ENCODE results near the gene CDH24. TPM values are rescaled to one million over a fixed set of nuclear protein-coding genes. Genes with fewer than 3 reads are reported as not detected.
A peak's percentile ranks its signal among the peaks of the same experiment; 100 is the strongest.

The CDH24 gene
- polyA plus RNA-seq, 3 donors, result 0.13 to 0.14 TPM; not detected in 1

DNA sequence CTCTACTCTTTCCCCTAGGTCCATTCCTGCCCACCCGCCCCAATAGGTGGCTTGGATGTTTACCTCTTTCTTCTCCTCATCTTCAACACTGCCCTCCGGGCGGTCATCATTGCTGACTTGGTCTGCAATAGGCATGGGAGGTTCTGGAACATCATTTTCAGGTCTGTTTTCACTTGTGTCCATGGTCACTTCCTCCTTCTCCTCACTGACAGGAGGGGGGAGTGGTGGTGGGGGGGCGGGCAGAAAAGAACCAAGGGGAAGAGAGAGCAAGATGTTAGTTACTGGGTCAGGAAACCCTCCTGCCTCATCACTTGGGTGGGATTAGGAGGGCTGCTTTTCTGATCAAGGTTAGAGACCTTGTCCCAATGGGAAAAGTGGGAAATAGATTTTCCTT is 12.1 kb upstream of the CDH24 start:
- Histone ChIP-seq H3K36me3 (replicated peaks in 1 of 2; ENCODE audit: control insufficient read depth in 1 of 2, insufficient read depth in 2 of 2, low read length in 2 of 2) (peaks cover 61 to 77% of the 10 kb centered on the region in 2 donors), H3K27ac (ENCODE audit: low read depth in 1 of 2, low read length in 2 of 2) (peak overlapping the region in 1 of 2 donors; percentile 2), H2AFZ (ENCODE audit: insufficient read depth, low read depth, low read length, poor library complexity, severe bottlenecking) (no peak overlapping the region), H3K9ac (ENCODE audit: insufficient read depth, low read length, poor library complexity, severe bottlenecking) (no peak overlapping the region), H3K4me3 (replicated peaks in 1 of 3; ENCODE audit: low read depth in 2 of 3, low read length in 3 of 3) (no peak overlapping the region), H4K20me1 (ENCODE audit: insufficient read depth, low read length) (peaks cover 71% of the 10 kb centered on the region), H3K4me1 (ENCODE audit: control insufficient read depth in 1 of 2, insufficient read depth in 2 of 2, low read length in 2 of 2) (peaks cover 31 to 39% of the 10 kb centered on the region in 2 donors), H3K79me2 (ENCODE audit: insufficient read depth, low read length) (peaks cover 70% of the 10 kb centered on the region), H3K4me2 (replicated peaks; ENCODE audit: extremely low read depth, low read length, poor library complexity, severe bottlenecking) (no peak overlapping the region), H3K9me3 (replicated peaks in 1 of 2; ENCODE audit: control insufficient read depth in 1 of 2, insufficient read depth in 1 of 2, low read length in 2 of 2) (no peaks in the 10 kb centered on the region), H3K27me3 (ENCODE audit: control insufficient read depth in 2 of 2, insufficient read depth in 2 of 2, low read length in 2 of 2) (no peaks in the 10 kb centered on the region)
- H3K36me3 Mint-ChIP-seq, result peaks cover 73 to 74% of the 10 kb centered on the region in 2 donors
- H3K27ac Mint-ChIP-seq, result peak overlapping the region in 6 of 7 donors; percentile 64 to 90 (median 74)
- no peaks in the 10 kb centered on the region for H3K27me3 Mint-ChIP-seq (ENCODE audit: low read depth in 3 of 3)
- peak in 2 of 3 donors; percentile 26 to 29 for DNase-seq
- no peaks in the 10 kb centered on the region for H3K9me3 Mint-ChIP-seq
- WGBS (ENCODE audit: insufficient coverage), result no CpG with 5 or more reads among the region's 4 CpGs
- intact Hi-C loops (cut with micrococcal nuclease), result loop anchor here in 1 of 2 donors (5.0 kb wide), 2 partner anchors 38 to 118 kb away; no protein-coding TSS in a partner anchor
- H3K4me1 Mint-ChIP-seq, result peaks cover 35% of the 10 kb centered on the region
- TF ChIP-seq, protein P1, sequence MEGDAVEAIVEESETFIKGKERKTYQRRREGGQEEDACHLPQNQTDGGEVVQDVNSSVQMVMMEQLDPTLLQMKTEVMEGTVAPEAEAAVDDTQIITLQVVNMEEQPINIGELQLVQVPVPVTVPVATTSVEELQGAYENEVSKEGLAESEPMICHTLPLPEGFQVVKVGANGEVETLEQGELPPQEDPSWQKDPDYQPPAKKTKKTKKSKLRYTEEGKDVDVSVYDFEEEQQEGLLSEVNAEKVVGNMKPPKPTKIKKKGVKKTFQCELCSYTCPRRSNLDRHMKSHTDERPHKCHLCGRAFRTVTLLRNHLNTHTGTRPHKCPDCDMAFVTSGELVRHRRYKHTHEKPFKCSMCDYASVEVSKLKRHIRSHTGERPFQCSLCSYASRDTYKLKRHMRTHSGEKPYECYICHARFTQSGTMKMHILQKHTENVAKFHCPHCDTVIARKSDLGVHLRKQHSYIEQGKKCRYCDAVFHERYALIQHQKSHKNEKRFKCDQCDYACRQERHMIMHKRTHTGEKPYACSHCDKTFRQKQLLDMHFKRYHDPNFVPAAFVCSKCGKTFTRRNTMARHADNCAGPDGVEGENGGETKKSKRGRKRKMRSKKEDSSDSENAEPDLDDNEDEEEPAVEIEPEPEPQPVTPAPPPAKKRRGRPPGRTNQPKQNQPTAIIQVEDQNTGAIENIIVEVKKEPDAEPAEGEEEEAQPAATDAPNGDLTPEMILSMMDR (IDR thresholded peaks at IDR 0.05), result no peak
- no peak overlapping the region for H3K4me3 Mint-ChIP-seq

DNA sequence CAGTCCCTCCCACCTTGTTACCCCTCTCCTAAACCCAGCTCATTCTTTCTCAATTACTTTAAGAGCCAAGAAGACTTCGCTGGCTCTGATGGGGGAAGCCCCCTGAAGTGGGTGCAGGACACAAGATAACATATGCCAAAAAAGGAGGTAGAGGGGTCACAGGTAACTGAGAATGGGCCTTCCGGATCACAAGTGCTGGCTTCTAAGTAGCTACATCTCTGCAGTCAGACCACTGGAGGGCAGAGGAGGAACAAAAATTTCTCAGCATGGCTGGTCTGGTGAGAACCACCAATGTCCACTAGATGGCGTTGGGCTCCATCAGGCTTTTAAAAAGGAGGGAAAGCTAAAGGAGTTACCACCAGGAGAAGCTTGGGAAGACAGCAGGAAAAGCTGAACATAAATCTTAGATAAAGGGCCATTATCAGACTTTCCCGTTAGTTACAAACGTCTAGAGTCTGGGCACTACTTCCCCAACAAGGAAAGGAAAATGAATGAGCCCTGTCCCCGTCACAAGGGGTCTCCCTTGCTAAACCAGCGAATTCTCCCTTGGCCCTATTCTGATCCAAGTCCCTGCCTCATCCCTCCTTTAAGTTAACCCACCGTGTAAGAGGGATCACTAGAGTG is 11.6 kb upstream of the CDH24 start:
- Histone ChIP-seq H3K9me3 (replicated peaks in 1 of 2; ENCODE audit: control insufficient read depth in 1 of 2, insufficient read depth in 1 of 2, low read length in 2 of 2) (no peaks in the 10 kb centered on the region), H4K20me1 (ENCODE audit: insufficient read depth, low read length) (peaks cover 74% of the 10 kb centered on the region), H3K4me3 (replicated peaks in 1 of 3; ENCODE audit: low read depth in 2 of 3, low read length in 3 of 3) (no peak overlapping the region), H3K9ac (ENCODE audit: insufficient read depth, low read length, poor library complexity, severe bottlenecking) (no peak overlapping the region), H3K27me3 (ENCODE audit: control insufficient read depth in 2 of 2, insufficient read depth in 2 of 2, low read length in 2 of 2) (no peaks in the 10 kb centered on the region), H3K36me3 (replicated peaks in 1 of 2; ENCODE audit: control insufficient read depth in 1 of 2, insufficient read depth in 2 of 2, low read length in 2 of 2) (peaks cover 61 to 77% of the 10 kb centered on the region in 2 donors), H3K4me2 (replicated peaks; ENCODE audit: extremely low read depth, low read length, poor library complexity, severe bottlenecking) (no peak overlapping the region), H3K4me1 (ENCODE audit: control insufficient read depth in 1 of 2, insufficient read depth in 2 of 2, low read length in 2 of 2) (peaks cover 31 to 39% of the 10 kb centered on the region in 2 donors), H3K79me2 (ENCODE audit: insufficient read depth, low read length) (peaks cover 66% of the 10 kb centered on the region), H2AFZ (ENCODE audit: insufficient read depth, low read depth, low read length, poor library complexity, severe bottlenecking) (no peak overlapping the region), H3K27ac (ENCODE audit: low read depth in 1 of 2, low read length in 2 of 2) (peak overlapping the region in 1 of 2 donors; percentile 2)
- Mint-ChIP-seq H3K36me3 (peaks cover 74 to 75% of the 10 kb centered on the region in 2 donors), H3K4me1 (peaks cover 35% of the 10 kb centered on the region), H3K4me3 (no peak overlapping the region), H3K27ac (peak overlapping the region in 6 of 7 donors; percentile 61 to 90 (median 69)), H3K27me3 (ENCODE audit: low read depth in 3 of 3) (no peaks in the 10 kb centered on the region), H3K9me3 (no peaks in the 10 kb centered on the region)
- intact Hi-C loops (cut with micrococcal nuclease), result loop anchor here in 1 of 2 donors (5.0 kb wide), 2 partner anchors 38 to 118 kb away; no protein-coding TSS in a partner anchor
- peak; percentile 76 to 87 (median 80) for DNase-seq
- WGBS (ENCODE audit: insufficient coverage), result 31% methylated on average over 6 of the region's 8 CpGs
- TF ChIP-seq, protein P1 (IDR thresholded peaks at IDR 0.05), result peak; percentile 100

Data from CD14-positive monocyte (primary cell).